Stomach (tissue), 9 donors: Measurements from ENCODE around the gene CDK11B. TPM values are rescaled to one million over a fixed set of nuclear protein-coding genes. Genes with fewer than 3 reads are reported as not detected.
"Not testable (repeated sequence)": the region's sequence is repeated elsewhere in the genome, so short reads cannot be mapped to it uniquely, and the experiment has no call there.

Source experiments
- DNase-seq, 2 donors: peaks; one replicate each; pipeline versions ENCODE4 v3.0.0 to v3.0.0-alpha.2; 2013 to 2019
- H3K27ac ChIP-seq, 5 donors: fragments of 200-600 bp in 4 of 5; sonication (generic) in 4 of 5; one replicate each; pipeline ENCODE4 v1.5.1; 2013 to 2019; ENCODE audit warnings: mild to moderate bottlenecking in 1 of 5, moderate library complexity in 1 of 5
- H3K27me3 ChIP-seq, 3 donors: fragments of 200-600 bp; sonication (generic); one replicate each; pipeline ENCODE4 v1.5.1; 2017 to 2019; ENCODE audit warnings: mixed run types in 1 of 3
- H3K36me3 ChIP-seq, 4 donors: fragments of 200-600 bp; sonication (generic); 1 replicate in 3 of 4; 2 replicates in 1 of 4; pipeline ENCODE4 v1.5.1; 2016 to 2019
- H3K4me1 ChIP-seq, 4 donors: fragments of 200-600 bp; sonication (generic); one replicate each; pipeline ENCODE4 v1.5.1; 2016 to 2019
- H3K4me3 ChIP-seq, 4 donors: fragments of 200-600 bp; sonication (generic) in 3 of 4; one replicate each; pipeline ENCODE4 v1.5.1; 2016 to 2019; ENCODE audit warnings: mild to moderate bottlenecking in 1 of 4
- H3K9me3 ChIP-seq, 4 donors: fragments of 200-600 bp; sonication (generic); one replicate each; pipeline ENCODE4 v1.5.1; 2016 to 2019
- EP300 ChIP-seq: sonication (generic); formaldehyde crosslinking; IDR thresholded peaks from one replicate; pipeline ENCODE4 v1.6.1; 2017; ENCODE audit warnings: antibody characterized with exemption
- POLR2A ChIP-seq, 4 donors: fragments of 450-650 bp; IDR thresholded peaks; one replicate each; pipeline ENCODE4 v1.6.1; 2016; ENCODE audit warnings: antibody characterized with exemption in 4 of 4, control low read depth in 2 of 4, mild to moderate bottlenecking in 1 of 4, moderate library complexity in 1 of 4
- POLR2AphosphoS5 ChIP-seq, 3 donors: sonication (generic); formaldehyde crosslinking; IDR thresholded peaks; one replicate each; pipeline ENCODE4 v1.6.1; 2016; ENCODE audit warnings: antibody characterized with exemption in 3 of 3
- whole genome bisulfite sequencing, 5 donors: extraction: QIAGEN DNeasy Blood & Tissue Kit in 3 of 5; methylation state at CpG; one replicate each; pipeline versions ENCODE4 v1.1.5 to v1.1.7; 2013 to 2018; 5-methylcytosine and 5-hydroxymethylcytosine counted together
- intact Hi-C: fragments of 100-400 bp; cut with DNase I; formaldehyde crosslinking; loops from one replicate; pipeline ENCODE4 v1.15.1; 2023; ENCODE audit warnings: low total_unique reads
- polyA plus RNA-seq, 3 donors: library from polyadenylated mRNA; stranded (reverse); fragments of 200-250 nt; gene quantifications; one replicate each; pipeline ENCODE4 v1.2.3, GENCODE V29; 2013
- total RNA-seq, 5 donors: library from RNA; depleted of rRNA; stranded (reverse); fragments of >200 nt; gene quantifications; one replicate each; pipeline versions ENCODE4 v1.1.0 to v1.2.3, GENCODE V29; 2014 to 2016
- TF ChIP-seq, protein P1 (sequence below), 7 experiments: fragments of 450-650 bp in 4 of 7; fragments of 200-600 bp in 3 of 7; sonication (generic) in 3 of 7; IDR thresholded peaks; one replicate each; pipeline ENCODE4 v1.5.1; 2016 to 2019; ENCODE audit warnings: antibody characterized with exemption in 7 of 7, control low read depth in 2 of 7, mild to moderate bottlenecking in 1 of 7
- donor health status: healthy with polysubstance abuse.
- donor health status: Bipolar disorder and iron deficiency.
- donor health status: healthy.

CDK11B gene
- total and polyA plus RNA-seq, 8 donors = 9.0 to 62.6 (median 28.6) TPM

DNA sequence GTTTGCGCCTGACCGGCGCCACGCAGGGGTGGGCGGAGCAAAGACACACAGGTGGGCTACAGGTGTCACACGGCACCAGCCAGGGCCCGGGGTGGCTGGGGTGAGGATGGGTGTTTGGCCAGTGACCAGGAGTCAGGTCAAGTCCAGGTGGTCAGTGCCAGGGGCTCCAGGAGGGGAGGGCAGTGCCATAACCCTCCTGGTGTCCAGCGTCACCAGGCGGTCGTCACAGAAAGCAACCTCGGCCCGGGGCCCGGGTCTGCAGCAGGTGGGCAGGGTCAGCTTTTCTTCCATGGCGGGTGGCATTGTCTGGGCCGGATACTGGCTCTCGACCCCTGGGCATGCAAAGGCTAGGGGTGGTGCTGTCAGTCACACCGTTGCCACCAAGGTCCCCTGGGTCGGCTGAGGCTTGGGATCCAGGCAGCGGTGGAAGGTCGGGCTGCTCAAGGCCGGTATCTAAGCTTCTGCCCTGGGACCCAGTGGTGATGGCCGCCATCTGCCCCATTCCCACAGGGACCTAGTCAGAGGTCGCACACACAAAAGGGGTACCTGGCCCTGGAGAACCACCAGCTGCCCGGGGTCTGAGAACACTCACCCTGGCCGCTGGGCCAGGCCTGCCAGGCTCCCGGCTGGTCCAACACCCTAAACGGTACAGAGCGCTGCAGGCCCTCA, 60.6 kb downstream of the CDK11B start:
- peaks cover 13 to 35% (median 20%) of the 10 kb centered on the region in 4 donors for H3K4me1 ChIP-seq
- WGBS, 5 donors = 74 to 85% (median 81%) methylated on average over 12 to 28 of the region's 28 CpGs
- no peaks in the 10 kb centered on the region for H3K36me3 ChIP-seq
- H3K27me3 ChIP-seq = peaks cover 13 to 66% (median 41%) of the 10 kb centered on the region in 3 donors
- intact Hi-C loops = no loop called here
- TF ChIP-seq, protein P1, sequence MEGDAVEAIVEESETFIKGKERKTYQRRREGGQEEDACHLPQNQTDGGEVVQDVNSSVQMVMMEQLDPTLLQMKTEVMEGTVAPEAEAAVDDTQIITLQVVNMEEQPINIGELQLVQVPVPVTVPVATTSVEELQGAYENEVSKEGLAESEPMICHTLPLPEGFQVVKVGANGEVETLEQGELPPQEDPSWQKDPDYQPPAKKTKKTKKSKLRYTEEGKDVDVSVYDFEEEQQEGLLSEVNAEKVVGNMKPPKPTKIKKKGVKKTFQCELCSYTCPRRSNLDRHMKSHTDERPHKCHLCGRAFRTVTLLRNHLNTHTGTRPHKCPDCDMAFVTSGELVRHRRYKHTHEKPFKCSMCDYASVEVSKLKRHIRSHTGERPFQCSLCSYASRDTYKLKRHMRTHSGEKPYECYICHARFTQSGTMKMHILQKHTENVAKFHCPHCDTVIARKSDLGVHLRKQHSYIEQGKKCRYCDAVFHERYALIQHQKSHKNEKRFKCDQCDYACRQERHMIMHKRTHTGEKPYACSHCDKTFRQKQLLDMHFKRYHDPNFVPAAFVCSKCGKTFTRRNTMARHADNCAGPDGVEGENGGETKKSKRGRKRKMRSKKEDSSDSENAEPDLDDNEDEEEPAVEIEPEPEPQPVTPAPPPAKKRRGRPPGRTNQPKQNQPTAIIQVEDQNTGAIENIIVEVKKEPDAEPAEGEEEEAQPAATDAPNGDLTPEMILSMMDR (IDR thresholded peaks at IDR 0.05) = no peak
- no peak for TF ChIP-seq EP300
- TF ChIP-seq POLR2A (IDR thresholded peaks at IDR 0.05) = no peak
- no peak for TF ChIP-seq POLR2AphosphoS5 (IDR thresholded peaks at IDR 0.05)
- no peak overlapping the region for H3K27ac ChIP-seq
- no peak overlapping the region for H3K4me3 ChIP-seq
- DNase-seq = no peak
- no peaks in the 10 kb centered on the region for H3K9me3 ChIP-seq

DNA sequence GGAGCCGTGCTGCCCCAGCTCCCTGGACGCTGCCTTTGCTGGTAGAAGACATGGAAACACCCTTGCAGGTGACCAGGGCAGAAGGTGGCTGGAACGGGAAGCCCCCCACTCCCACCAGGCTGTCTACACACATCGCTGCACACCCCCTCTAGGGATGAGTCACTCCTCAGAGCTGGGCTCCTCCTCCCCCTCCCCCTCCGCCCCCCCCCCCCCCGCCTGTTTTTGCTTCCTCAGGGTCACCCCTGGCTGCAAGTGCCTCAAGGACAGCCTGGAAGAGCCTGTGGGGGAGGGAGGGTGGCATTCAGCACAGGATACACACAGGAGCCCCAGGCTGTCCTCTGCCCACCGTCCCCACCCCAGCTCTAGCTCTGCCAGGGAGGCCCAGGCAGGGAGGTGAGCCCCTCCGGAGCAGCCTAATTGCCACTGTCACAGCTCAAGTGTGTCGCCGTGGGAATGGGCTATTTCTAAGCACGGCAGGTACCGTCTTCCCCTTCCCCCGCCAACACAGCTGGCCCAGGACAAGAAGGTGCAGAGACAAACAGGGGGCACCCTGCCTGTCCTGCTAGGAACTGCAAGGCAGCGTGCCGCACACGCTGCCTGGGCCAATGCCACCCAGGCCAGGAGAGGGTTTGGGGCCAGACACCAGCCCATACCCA, 61.4 kb downstream of the CDK11B start:
- DNase-seq = peak in 1 of 2 donors; percentile 52
- Histone ChIP-seq H3K27ac (no peak overlapping the region), H3K4me1 (peaks cover 13 to 35% (median 20%) of the 10 kb centered on the region in 4 donors), H3K27me3 (peaks cover 13 to 60% (median 41%) of the 10 kb centered on the region in 3 donors), H3K9me3 (no peaks in the 10 kb centered on the region), H3K36me3 (no peaks in the 10 kb centered on the region), H3K4me3 (no peak overlapping the region)
- intact Hi-C loops = no loop called here
- 14 to 34% (median 17%) methylated on average over 8 to 14 of the region's 16 CpGs for WGBS, 5 donors
- TF ChIP-seq POLR2AphosphoS5 (IDR thresholded peaks at IDR 0.05) (no peak), EP300 (no peak), POLR2A (IDR thresholded peaks at IDR 0.05) (no peak)
- TF ChIP-seq, protein P1 (IDR thresholded peaks at IDR 0.05) = no peak

DNA sequence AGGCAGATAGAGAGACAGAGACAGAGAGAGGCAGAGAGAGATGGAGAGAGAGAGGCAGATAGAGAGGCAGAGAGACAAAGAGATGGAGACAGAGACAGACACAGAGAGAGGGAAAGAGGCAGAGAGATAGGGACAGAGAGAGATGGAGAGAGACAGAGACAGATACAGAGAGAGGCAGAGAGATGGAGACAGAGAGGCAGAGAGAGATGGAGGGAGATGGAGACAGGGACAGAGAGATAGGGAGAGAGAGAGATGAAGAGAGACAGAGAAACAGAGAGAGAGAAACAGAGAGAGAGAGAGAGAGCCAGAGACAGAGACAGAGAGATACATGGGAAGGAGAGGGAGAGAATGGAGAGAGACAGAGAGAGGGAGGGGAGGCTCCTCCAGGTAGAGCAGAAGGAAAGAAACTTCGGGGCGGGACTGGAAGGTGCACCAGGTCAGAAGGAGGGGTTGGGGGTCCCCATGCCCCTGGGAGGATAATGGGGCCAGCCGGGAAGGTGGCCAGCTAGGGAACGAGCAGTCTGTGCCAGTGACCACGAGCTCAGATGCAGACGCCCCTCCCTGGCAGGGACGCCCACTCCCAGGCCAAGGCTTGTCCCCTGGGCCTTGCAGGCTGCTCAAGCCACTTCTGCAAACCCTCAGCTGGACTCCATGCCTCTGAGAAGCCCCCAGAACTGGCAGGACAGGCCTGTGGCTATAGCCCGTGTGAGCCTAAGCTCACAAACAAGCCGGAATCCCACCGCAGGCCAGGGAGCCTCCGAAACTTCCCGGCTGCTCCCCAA, 62.1 kb downstream of the CDK11B start:
- Histone ChIP-seq H3K9me3 (no peaks in the 10 kb centered on the region), H3K4me3 (no peak overlapping the region), H3K36me3 (no peaks in the 10 kb centered on the region), H3K4me1 (peaks cover 13 to 35% (median 20%) of the 10 kb centered on the region in 4 donors), H3K27me3 (peaks cover 13 to 53% (median 40%) of the 10 kb centered on the region in 3 donors), H3K27ac (no peak overlapping the region)
- 28 to 43% (median 29%) methylated on average over 7 to 12 of the region's 12 CpGs for WGBS, 5 donors
- intact Hi-C loops = no loop called here
- DNase-seq = no peak
- TF ChIP-seq POLR2A (IDR thresholded peaks at IDR 0.05) (no peak), POLR2AphosphoS5 (IDR thresholded peaks at IDR 0.05) (no peak), EP300 (no peak)
- TF ChIP-seq, protein P1 (IDR thresholded peaks at IDR 0.05) = no peak

DNA sequence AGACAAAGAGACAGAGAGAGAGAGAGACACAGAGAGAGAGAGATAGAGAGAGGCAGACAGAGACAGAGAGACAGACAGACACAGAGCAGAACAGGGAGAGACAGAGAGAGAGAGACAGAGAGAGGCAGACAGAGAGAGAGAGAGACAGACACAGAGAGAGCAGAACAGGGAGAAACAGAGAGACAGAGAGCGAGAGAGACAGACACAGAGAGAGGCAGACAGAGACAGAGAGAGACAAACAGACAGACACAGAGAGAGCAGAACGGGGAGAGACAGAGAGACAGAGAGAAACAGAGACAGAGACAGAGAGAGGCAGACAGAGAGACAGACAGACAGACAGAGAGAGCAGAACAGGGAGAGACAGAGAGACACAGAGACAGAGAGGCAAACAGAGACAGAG, 63.5 kb downstream of the CDK11B start:
- H3K36me3 ChIP-seq, H3K9me3 ChIP-seq, H3K27ac ChIP-seq, H3K4me3 ChIP-seq, DNase-seq, intact Hi-C loops: not testable (repeated sequence)
- peaks cover 3 to 44% (median 27%) of the 10 kb centered on the region in 3 donors for H3K27me3 ChIP-seq
- 76 to 84% (median 80%) methylated on average over 2 of the region's 2 CpGs for WGBS, 5 donors
- peaks cover 9 to 28% (median 15%) of the 10 kb centered on the region in 4 donors for H3K4me1 ChIP-seq
